HG02852 (cell line): ENCODE results near the gene LSM10.

Source experiments
- ATAC-seq: cut with Tn5 transposase; IDR thresholded peaks from one replicate; pipeline ENCODE4 v1.9.1; 2021; ENCODE audit warnings: mild to moderate bottlenecking, moderate library complexity; ENCODE audit not compliant: unreplicated experiment

The LSM10 gene

GRCh38 chr1:36397378-36398230, at the start of gene LSM10:
Gene LSM10, minus strand, starts transcription at chr1:36397908. Its CDS starts 3,779 bp downstream, at chr1:36394129.
- ATAC-seq, result peak; percentile 82

DNA sequence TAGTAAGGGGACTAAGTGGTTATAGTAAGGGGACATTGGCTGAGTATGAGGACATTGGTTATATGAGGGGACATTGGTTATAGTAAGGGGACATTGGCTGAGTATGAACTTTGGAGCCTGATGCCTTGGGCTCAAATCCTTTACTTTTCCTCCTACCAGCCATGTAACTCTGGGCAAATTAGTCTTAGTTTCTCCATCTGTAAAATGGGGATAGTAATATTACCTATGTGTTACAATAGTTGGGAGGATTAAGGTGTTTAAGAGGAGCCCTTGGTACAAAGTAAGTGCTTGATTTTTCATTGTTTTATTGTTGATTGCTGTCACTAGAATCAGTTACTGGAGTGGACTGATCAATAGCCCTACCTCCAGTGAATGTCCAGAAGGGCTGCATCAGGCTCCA, 49.7 kb upstream of the LSM10 start:
- ATAC-seq, result no peak

DNA sequence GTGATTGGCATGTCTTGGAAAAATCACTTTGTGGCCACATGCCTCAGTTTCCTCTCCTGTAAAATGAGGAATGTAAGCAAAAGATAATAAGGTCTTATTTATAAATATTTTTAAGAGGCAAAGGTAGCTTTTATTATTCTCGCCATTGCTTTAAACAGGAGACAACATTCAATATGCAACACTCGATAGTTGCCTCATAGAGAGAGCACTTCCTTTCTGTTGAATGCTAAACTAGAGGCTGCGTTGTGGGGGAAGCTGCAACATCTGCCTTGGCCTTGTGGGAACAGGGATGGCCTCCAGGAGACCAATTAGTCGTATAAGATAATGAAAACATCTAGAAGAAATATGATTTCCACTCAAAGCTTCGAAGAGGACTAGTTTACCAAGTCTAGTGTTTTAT, 49.0 kb upstream of the LSM10 start:
- ATAC-seq, result no peak

GRCh38 chr1:36446271-36446670, 48.6 kb upstream of the LSM10 start:
- ATAC-seq, result no peak

DNA sequence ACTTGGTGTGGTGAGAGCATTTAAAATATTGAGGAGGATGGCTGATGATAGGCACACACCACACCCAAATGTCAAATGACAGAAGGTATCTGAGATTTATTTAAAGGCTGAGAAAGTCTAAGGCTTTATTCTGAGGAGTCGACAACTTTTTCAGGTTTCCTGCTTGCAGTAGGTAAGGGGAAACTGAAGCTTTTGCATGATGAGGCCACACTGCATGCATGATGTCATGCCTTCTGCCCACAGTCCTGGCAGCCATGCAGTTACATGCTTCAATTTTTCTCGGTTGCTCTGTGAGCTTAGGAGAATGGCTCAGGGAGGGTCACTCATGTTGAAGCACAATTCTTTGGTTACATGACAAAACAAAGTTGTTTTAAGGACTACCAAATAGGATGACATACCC, 45.6 kb upstream of the LSM10 start:
- no peak for ATAC-seq

GRCh38 chr1:36442337-36442736, 44.6 kb upstream of the LSM10 start:
- no peak for ATAC-seq

DNA sequence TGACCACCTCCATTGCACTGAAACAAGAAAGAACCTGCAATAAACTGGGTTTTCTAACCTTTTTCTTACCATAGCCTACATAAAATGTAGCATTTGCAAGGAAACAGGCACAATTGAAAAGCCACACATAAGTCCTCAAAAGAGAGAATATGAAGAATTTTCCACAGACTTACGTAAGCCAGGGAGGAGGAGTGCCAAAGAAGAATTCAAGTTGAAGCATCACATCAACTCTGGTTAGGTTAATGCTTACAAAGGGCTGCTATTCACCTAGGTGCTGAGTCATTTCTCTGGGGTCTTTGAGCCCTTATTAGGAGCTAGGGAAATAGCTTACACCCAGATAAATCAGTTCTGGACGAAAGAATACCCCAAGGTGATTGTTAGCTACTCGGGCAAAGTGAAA, 42.9 kb upstream of the LSM10 start:
- no peak for ATAC-seq

- no peak for ATAC-seq
These were observed 42.3 kb upstream of the LSM10 start for GRCh38 chr1:36440044-36440443.

DNA sequence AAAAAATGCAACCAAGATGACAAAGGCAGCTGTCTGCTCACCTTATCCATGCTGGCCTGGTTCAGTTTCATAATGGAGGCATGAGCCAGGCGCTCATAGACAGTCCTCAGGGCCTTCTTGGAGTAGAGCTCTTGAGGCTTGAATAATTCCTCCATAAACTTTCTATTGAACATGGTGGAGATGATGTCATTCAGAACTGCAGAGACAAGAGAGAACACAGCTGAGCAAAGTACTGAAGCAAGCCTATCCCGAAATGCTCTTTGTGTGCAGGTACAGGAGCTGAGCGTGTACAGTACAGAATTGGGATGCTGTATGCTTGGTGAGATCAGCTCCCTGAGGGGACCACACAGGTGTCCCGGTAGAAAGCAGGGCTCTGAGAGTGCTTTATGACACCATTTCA, 41.0 kb upstream of the LSM10 start:
- no peak for ATAC-seq

DNA sequence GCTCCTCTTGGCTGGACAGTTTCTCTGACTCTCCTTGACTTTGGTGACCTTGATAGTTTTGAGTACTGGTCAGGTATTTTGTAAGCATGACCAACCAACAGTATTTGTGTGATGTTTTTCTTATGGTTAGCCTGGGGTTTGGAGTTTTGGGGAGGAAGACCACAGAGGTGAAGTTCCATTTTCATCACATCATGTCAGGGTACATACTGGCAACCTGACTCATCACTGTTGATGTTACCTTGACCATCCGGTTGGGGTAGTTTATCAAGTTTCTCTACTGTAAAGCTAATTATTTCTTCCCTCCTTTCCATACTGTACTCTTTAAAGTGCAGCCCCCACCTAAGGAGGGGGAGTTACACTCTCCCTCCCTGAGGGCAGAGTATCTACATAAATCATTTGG, 39.1 kb upstream of the LSM10 start:
- no peak for ATAC-seq

DNA sequence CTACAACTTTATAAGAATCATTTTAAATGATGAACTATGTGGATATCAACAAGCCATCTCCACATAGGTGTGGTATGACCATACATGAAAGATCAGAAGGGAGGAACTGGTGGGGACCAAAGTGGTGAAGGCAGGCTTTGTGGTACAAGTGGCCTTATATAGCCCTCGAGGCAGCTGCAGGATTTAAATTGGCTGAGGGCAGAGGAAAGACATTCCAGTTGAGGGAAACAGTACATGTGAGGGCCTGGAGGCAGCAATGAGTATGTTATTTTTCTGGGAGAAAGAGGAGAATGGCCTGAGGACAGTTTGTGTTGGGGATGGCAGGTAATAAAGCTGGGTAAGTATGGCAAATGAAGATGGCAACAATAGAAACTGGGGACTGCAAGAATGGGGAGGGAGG, 35.4 kb upstream of the LSM10 start:
- ATAC-seq, result no peak

DNA sequence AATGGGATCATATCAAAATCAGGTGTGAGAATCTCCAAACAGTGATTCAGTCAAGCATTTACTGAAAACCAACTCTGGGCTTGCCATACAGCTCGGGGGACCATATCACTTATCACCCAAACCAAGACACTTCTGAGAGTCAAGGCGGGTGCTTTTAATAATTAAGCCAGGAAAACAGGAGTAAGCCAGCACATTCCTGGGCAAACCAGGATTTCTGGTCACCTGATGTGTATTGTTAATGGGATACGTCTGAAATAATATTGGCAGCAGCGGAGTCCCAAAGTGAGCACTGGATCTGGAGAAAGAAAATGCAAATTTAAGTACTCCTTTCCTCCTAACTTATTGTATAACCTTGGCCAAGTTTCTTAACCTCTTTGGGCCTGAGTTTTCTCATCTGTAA, 34.9 kb upstream of the LSM10 start:
- ATAC-seq, result no peak

GRCh38 chr1:36425791-36426190, 28.1 kb upstream of the LSM10 start:
- no peak for ATAC-seq

GRCh38 chr1:36421649-36422048, 23.9 kb upstream of the LSM10 start:
- no peak for ATAC-seq

DNA sequence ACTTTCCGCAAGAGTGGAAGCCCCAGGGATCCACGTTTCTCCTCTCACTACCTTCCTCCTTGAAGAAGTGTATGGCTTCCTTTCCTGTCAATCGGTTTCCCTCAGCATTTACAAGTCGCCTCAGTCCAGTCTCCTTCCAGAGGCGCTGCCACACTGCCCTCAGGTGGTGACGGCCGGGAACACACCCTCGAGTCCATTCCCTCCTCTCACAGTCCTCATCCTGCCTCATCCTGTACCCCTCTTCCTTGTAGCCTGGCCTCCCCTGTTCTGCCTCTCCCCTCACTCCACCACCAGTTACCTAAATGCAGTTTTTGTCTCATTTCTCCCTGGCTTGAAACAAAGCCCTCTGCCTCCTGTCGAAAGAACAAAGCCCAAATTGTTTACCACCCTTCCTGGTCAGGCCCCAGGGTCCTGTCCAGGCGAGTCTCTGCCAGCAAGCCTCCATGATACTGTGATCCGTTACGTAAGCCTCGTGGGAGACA, 23.2 kb upstream of the LSM10 start:
- peak; percentile 74 for ATAC-seq

GRCh38 chr1:36420409-36420808, 22.7 kb upstream of the LSM10 start:
- no peak for ATAC-seq

DNA sequence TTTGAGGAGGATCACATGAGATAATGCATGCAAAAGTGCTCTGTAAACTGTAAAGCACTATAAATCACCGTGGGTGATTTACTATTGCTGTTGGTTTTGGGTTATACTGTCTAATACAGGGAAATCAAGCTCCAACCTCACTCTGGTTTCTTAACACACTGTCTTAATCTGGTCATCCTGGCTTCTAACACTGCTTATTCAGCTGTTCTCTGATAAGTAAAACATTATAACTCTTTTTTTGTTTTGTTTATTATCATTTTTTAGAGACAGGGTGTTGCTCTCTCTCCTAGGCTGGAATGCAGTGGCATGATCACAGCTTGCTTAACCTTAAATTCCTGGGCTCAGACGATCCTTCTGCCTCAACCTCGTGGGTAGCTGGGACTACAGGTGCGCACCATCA, 21.9 kb upstream of the LSM10 start:
- no peak for ATAC-seq

GRCh38 chr1:36419140-36419539, 21.4 kb upstream of the LSM10 start:
- ATAC-seq, result no peak

DNA sequence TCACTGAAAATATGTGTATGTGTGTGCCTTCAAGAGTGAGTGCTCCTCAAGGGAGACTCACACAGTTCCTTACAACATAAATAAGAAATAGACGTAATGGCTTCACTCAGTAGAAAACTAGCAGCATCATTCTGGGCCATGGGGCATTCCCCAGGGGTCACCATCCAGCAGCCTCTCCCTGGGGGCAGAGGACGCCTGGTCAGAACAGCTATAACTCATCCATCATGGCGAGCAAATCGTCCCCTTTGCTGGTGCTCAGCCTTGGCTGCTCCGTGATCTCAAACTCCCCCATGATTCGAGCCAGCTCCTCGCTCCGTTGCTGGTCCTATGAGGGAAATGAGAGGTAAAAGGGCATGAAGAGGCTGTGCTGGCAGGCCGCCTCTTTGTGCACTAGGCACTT, 20.2 kb upstream of the LSM10 start:
- ATAC-seq, result no peak

- ATAC-seq, result no peak
These were observed 18.1 kb upstream of the LSM10 start for GRCh38 chr1:36415661-36416326.

- ATAC-seq, result no peak
These were observed 16.7 kb upstream of the LSM10 start for GRCh38 chr1:36414384-36414783.
